Skeletal muscle tissue (tissue), 4 donors: ENCODE measurements around the gene CPXM2. TPM values are rescaled to one million over a fixed set of nuclear protein-coding genes. Genes with fewer than 3 reads are reported as not detected.

ENCODE experiments used
- H3K27ac ChIP-seq: one replicate; pipeline ENCODE4 v1.7.0; 2013; ENCODE audit warnings: mild to moderate bottlenecking, low read depth, low read length, inconsistent platforms
- H3K27me3 ChIP-seq, 3 donors: one replicate each; pipeline ENCODE4 v1.7.0; 2013; ENCODE audit warnings: low read length in 3 of 3; ENCODE audit not compliant: control insufficient read depth in 3 of 3, insufficient read depth in 3 of 3
- H3K36me3 ChIP-seq, 3 donors: one replicate each; pipeline ENCODE4 v1.7.0; 2013; ENCODE audit warnings: low read length in 3 of 3; ENCODE audit not compliant: control insufficient read depth in 3 of 3, insufficient read depth in 3 of 3
- H3K4me1 ChIP-seq, 3 donors: one replicate each; pipeline ENCODE4 v1.7.0; 2013; ENCODE audit warnings: low read length in 3 of 3, mild to moderate bottlenecking in 3 of 3; ENCODE audit not compliant: control insufficient read depth in 3 of 3, insufficient read depth in 3 of 3
- H3K4me3 ChIP-seq, 3 donors: one replicate each; pipeline ENCODE4 v1.7.0; 2013; ENCODE audit warnings: low read length in 3 of 3
- H3K9ac ChIP-seq, 3 donors: one replicate each; pipeline ENCODE4 v1.7.0; 2013; ENCODE audit warnings: low read length in 3 of 3, mild to moderate bottlenecking in 3 of 3, moderate library complexity in 2 of 3, low read depth in 1 of 3
- H3K9me3 ChIP-seq, 3 donors: one replicate each; pipeline ENCODE4 v1.7.0; 2013; ENCODE audit warnings: low read length in 3 of 3; ENCODE audit not compliant: control insufficient read depth in 3 of 3
- total RNA-seq: library from RNA; depleted of rRNA; stranded (reverse); fragments of >200 nt; gene quantifications from one replicate; pipeline ENCODE4 v1.2.3, GENCODE V29; 2014
- donor health status: Osteomylitis.

CPXM2 gene
- total RNA-seq, 1 donor from 2014 or later: 0.52 TPM

DNA sequence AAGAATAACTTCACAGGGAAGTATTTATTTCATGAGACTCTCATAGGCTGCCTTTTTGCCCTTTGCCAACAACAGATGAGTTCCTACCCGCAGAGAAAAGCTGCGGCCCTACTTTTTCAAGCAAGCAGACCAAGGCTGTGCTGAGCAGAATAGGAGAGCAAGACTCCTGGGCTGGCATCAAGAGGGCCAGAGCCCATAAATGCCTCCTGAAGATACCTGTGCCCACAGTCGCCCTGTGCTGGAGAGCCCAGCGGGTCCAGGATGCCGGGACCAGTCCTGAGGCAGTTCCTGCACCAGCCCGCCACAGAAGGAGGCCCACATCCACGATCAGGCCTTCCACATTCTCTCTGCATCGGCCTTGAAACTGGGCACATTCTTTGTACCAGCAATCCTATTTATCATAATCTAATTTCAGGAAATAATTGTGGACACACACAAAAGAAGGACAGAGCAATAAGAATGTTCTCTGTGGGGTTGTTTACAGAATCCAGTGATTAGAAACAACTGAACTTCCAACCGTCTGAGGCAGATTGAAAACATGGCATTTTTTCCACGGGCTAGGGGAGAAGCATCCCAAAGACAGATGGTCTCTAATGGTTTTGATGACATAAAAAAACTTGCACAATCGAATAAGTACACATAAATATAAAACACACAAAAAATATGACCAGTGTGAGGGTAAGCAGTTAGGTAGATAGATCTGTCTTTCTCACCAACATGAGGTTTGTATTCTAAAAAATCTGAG is 95.6 kb downstream of the CPXM2 start:
- peaks cover 0 to 3% (median 0%) of the 10 kb centered on the region in 3 donors for H3K4me1 ChIP-seq
- H3K27ac ChIP-seq: no peak overlapping the region
- H3K27me3 ChIP-seq: no peaks in the 10 kb centered on the region
- no peak overlapping the region for H3K9ac ChIP-seq
- H3K9me3 ChIP-seq: peaks cover 0 to 1% (median 0%) of the 10 kb centered on the region in 3 donors
- peaks cover 0 to 3% (median 0%) of the 10 kb centered on the region in 3 donors for H3K36me3 ChIP-seq
- H3K4me3 ChIP-seq: no peak overlapping the region

DNA sequence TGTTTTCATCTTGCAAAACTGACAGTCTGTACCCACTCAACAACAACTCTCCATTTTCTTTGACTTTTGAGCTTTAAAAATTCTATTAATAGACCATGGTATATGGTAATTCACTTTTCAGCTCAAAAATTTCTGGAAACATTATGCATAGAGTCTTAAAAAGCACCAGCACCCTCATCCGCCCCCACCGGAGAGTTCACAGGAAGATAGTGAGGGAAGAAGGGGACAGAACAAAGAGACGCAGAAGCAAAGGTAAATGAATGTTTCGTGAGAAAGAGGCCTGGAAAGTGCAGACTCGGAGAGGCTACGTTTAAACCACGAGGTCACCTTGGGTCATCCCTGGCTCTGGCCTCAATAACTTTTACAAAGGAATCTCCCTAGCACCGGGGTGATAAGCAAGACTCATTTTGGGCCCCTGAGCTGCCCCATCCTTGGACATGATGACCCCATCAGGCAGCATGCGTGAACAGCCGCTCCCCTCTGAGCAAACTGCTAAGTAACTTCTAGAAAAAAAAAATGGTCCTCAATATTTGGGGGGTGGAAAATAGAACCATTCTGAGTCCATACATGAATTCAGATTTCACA is 96.3 kb downstream of the CPXM2 start:
- Histone ChIP-seq H3K36me3 (peaks cover 0 to 3% (median 0%) of the 10 kb centered on the region in 3 donors), H3K27ac (no peak overlapping the region)

DNA sequence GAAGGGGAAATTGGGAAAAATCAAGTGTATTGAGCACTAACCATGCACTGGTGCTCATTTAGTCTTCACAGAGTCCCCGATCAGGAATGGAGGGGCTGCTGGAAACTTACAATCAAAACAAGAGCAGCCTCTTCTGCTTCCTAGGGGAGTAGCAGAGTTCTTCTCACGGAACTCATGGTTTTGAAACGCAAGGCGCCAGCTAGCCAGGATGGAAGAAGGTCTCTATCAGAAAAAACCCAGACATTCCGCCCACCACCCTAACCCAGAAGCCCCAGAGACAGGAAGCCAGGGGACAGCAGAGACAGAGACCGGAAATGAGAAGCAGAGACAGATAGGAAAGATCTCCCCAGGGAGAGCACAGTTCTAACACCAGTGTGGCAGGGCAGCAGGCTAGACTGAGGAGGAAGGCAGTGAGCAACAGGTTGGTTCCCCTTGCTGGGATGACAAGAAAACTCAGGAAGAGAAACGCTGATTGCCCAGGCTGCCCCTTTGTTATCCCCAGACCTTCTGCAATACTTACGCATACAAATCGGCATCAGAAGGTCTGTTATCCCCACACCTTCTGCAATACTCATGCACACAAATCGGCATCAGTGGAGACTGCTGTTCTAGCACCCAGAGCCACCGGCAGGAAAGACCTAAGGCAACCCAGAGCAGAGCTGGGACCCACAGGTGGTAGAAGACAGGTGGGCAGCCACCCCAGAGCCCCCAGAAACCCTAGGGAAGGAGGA is 99.2 kb downstream of the CPXM2 start:
- Histone ChIP-seq H3K9ac (no peak overlapping the region), H3K36me3 (peaks cover 0 to 3% (median 0%) of the 10 kb centered on the region in 3 donors), H3K27ac (no peak overlapping the region), H3K27me3 (no peaks in the 10 kb centered on the region), H3K4me1 (no peaks in the 10 kb centered on the region), H3K4me3 (no peak overlapping the region), H3K9me3 (peaks cover 0 to 4% (median 1%) of the 10 kb centered on the region in 3 donors)

More for the DNA sequence above, 96.3 kb downstream of the CPXM2 start:
- H3K4me1 ChIP-seq: no peaks in the 10 kb centered on the region
- H3K4me3 ChIP-seq: no peak overlapping the region
- no peaks in the 10 kb centered on the region for H3K27me3 ChIP-seq
- H3K9me3 ChIP-seq: peaks cover 0 to 1% (median 0%) of the 10 kb centered on the region in 3 donors
- no peak overlapping the region for H3K9ac ChIP-seq

DNA sequence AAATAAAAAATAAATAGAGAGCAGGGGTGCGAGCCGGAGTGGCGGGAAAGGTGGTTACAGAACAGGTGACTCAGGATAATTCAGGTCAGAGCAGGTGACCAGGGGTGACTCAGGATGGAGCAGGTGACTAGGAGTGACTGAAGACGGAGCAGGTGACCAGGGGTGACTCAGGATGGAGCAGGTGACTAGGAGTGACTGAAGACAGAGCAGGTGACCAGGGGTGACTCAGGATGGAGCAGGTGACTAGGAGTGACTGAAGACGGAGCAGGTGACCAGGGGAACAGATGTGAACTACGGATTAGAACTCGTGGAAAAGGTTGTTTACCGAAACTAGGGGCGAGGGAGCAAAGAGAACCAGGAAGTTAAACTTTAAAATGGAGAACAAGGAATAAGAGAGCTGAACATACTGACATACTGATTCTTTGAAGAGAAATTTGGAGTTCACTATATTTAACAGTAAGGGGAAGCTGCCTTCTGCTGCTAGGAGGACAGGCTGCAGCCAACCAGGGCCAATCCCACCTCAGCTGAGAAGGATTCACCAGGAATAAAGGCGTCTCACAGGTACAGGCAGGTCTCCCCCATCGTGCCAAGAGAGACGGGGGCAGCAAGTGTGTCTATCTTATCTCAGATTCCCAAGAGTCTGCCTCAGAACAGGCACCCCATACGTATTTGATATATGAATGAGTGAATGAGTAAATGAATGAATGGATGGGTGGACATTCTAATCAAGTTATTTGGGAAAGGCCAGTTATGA is 101.3 kb downstream of the CPXM2 start:
- H3K36me3 ChIP-seq: no peaks in the 10 kb centered on the region
- H3K4me1 ChIP-seq: no peaks in the 10 kb centered on the region
- peaks cover 0 to 11% (median 8%) of the 10 kb centered on the region in 3 donors for H3K27me3 ChIP-seq
- peaks cover 0 to 4% (median 1%) of the 10 kb centered on the region in 3 donors for H3K9me3 ChIP-seq
- no peak overlapping the region for H3K27ac ChIP-seq
- no peak overlapping the region for H3K9ac ChIP-seq
- H3K4me3 ChIP-seq: no peak overlapping the region

DNA sequence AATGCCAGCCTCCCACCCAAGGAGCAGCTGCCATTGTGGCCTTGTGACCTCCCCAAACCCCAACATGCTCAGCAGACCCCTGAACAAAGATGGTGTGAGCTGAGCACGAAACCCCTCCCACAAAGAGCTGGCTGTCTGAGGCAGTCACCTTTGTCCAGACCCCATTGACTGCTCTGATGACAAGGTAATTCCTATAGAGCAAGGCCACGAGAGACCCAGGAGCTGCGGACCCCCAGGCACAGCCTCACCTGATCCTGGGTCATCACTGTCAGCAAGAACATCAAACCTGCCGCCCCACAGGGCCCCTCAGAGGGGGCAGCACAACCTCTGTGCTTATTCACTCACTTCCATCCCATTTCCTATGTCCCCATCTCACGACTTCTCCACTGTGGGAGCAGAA is 102.6 kb downstream of the CPXM2 start:
- Histone ChIP-seq H3K9me3 (peaks cover 0 to 4% (median 1%) of the 10 kb centered on the region in 3 donors), H3K4me1 (peaks cover 0 to 2% (median 0%) of the 10 kb centered on the region in 3 donors), H3K27me3 (peaks cover 0 to 11% (median 8%) of the 10 kb centered on the region in 3 donors), H3K27ac (no peak overlapping the region), H3K4me3 (no peak overlapping the region), H3K9ac (no peak overlapping the region), H3K36me3 (no peaks in the 10 kb centered on the region)

DNA sequence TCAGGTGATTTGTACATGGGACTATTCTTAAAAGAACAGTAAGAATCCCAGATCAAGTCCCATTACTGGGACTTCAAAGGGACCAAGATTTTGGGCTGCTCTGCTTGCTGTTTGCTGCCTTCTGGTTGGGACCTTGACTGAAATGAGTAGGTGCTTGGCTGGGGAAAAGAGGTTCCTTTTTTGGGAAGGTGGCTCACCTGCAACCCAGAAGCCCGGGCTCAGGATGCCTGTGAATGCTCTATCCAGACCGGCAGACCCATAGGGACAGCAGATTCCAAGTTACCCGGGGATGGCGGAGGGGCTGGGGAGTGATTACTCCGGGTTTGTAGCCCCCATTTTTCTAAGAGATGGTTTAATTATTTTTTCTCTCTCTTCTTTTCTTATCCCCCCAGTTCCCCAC is 104.0 kb downstream of the CPXM2 start:
- H3K4me1 ChIP-seq: peaks cover 0 to 11% (median 0%) of the 10 kb centered on the region in 3 donors
- no peak overlapping the region for H3K27ac ChIP-seq
- no peaks in the 10 kb centered on the region for H3K36me3 ChIP-seq
- no peak overlapping the region for H3K9ac ChIP-seq
- H3K9me3 ChIP-seq: peaks cover 0 to 4% (median 1%) of the 10 kb centered on the region in 3 donors
- H3K4me3 ChIP-seq: no peak overlapping the region
- peaks cover 0 to 11% (median 10%) of the 10 kb centered on the region in 3 donors for H3K27me3 ChIP-seq

DNA sequence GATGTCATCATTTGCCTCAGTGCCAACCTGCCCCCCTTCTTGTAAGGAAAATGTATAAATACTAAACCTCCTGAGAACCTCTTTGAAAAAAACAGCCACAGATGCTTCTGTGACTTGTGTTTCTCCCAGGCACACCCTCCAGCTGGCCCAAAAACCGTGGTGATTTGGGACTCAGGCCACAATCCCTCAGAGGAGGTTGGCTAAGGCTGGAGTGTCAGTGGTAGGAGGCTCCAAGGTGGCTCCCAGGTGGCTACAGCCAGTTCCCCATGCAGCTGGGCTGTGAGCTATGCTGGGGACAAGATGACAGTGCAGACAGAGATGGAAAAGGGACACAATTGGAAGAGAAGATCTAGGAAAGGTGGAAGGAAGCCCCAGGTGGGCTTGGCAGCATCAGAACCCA is 104.7 kb downstream of the CPXM2 start:
- Histone ChIP-seq H3K36me3 (no peaks in the 10 kb centered on the region), H3K4me1 (peaks cover 0 to 11% (median 0%) of the 10 kb centered on the region in 3 donors), H3K9me3 (peaks cover 0 to 4% (median 1%) of the 10 kb centered on the region in 3 donors), H3K4me3 (no peak overlapping the region), H3K27me3 (peaks cover 0 to 11% (median 11%) of the 10 kb centered on the region in 3 donors), H3K27ac (no peak overlapping the region), H3K9ac (no peak overlapping the region)

DNA sequence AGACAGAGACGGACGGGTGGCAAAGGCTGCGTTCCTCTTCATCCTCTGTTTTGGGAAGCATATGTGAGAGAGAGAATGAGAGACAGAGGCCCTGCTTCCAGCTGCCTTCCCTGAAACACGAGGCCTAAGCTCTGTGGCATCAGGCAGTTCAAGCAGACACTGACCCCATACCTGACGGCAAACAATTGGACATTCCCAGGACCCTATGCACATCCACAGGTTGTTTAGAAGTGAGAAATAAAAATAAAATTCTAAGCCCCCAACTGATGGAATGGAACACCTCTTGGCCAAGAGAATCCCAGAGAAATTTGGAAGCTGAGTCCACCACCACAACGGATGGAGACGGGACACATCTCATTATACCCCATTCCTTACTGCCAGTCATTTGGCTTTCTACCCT is 105.3 kb downstream of the CPXM2 start:
- no peaks in the 10 kb centered on the region for H3K36me3 ChIP-seq
- no peak overlapping the region for H3K27ac ChIP-seq
- peaks cover 0 to 4% (median under 1%) of the 10 kb centered on the region in 3 donors for H3K9me3 ChIP-seq
- peaks cover 0 to 15% (median 13%) of the 10 kb centered on the region in 3 donors for H3K27me3 ChIP-seq
- H3K4me1 ChIP-seq: peaks cover 0 to 11% (median 0%) of the 10 kb centered on the region in 3 donors
- H3K9ac ChIP-seq: no peak overlapping the region
- no peak overlapping the region for H3K4me3 ChIP-seq

DNA sequence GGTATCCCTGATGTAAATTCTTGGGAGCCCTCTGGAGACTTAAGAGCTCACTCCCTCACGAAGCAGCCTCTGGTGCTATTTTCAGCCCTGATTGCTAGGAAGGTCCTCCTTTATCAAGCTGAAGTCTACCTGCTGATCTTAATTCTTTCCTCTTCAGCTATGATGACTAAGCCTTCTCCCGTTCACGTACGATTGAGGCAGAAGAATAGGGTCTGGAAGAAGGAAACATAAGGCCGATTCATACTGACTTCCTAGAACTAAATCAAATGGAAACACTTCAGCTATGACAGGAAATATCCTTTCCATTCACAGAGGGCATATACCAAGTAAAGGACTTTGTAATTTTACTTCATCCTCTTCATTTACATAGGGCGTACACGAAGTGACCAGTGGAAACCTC is 107.0 kb downstream of the CPXM2 start:
- Histone ChIP-seq H3K27me3 (peaks cover 0 to 21% (median 13%) of the 10 kb centered on the region in 3 donors), H3K36me3 (no peaks in the 10 kb centered on the region), H3K9ac (no peak overlapping the region), H3K27ac (peak overlapping the region; percentile 29), H3K4me1 (peaks cover 0 to 11% (median 0%) of the 10 kb centered on the region in 3 donors), H3K9me3 (peaks cover 0 to 4% (median 0%) of the 10 kb centered on the region in 3 donors), H3K4me3 (no peak overlapping the region)
